Pancreas (tissue), 10 donors: Measurements from ENCODE around the gene CCDC124. TPM values are rescaled to one million over a fixed set of nuclear protein-coding genes. Genes with fewer than 3 reads are reported as not detected.

ENCODE experiments used
- ATAC-seq, 4 donors: fragments of 200-7000 bp; cut with Tn5 transposase; one replicate each; pipeline versions ENCODE4 v1.8.0 to v1.9.1; 2020; ENCODE audit warnings: mild to moderate bottlenecking in 4 of 4, moderate library complexity in 4 of 4
- DNase-seq, 6 donors: peaks; one replicate each; pipeline ENCODE4 v3.0.0-alpha.2; 2020
- FAIRE-seq: peaks from 2 replicates; lab custom pipeline; 2012; peaks lifted over from hg19 to GRCh38; lab: Jason Lieb, UNC
- H3K27ac ChIP-seq, 4 donors: fragments of 200-600 bp; sonication (generic); 1 replicate in 3 of 4; 2 replicates in 1 of 4; pipeline versions ENCODE4 v1.5.0 to v1.8.0; 2020
- H3K27me3 ChIP-seq, 4 donors: fragments of 200-600 bp; one replicate each; pipeline ENCODE4 v1.8.0; 2021
- H3K36me3 ChIP-seq, 3 donors: fragments of 200-600 bp; sonication (generic) in 1 of 3; one replicate each; pipeline versions ENCODE4 v1.5.0 to v1.8.0; 2020 to 2021
- H3K4me1 ChIP-seq, 3 donors: fragments of 200-600 bp; one replicate each; pipeline ENCODE4 v1.8.0; 2021
- H3K4me3 ChIP-seq, 4 donors: fragments of 200-600 bp; sonication (generic) in 2 of 4; one replicate each; pipeline versions ENCODE4 v1.5.0 to v1.8.0; 2020 to 2021
- H3K9me3 ChIP-seq, 4 donors: fragments of 200-600 bp; one replicate each; pipeline ENCODE4 v1.8.0; 2021
- CTCF ChIP-seq, 4 donors: fragments of 200-600 bp; sonication (generic) in 3 of 4; IDR thresholded peaks; one replicate each; pipeline versions ENCODE4 v1.5.0 to v1.8.0; 2021; ENCODE audit warnings: antibody characterized with exemption in 4 of 4
- WGBS, 2 donors: extraction: QIAGEN DNeasy Blood & Tissue Kit; methylation state at CpG; one replicate each; pipeline ENCODE4 v1.1.7; 2013; 5-methylcytosine and 5-hydroxymethylcytosine counted together
- intact Hi-C, 3 donors: fragments of 100-400 bp; cut with DNase I; formaldehyde crosslinking; loops; one replicate each; pipeline versions ENCODE4 v1.11.1 to v1.14.2; 2022
- polyA plus RNA-seq, 2 donors: library from polyadenylated mRNA; stranded (reverse); fragments of 200-250 nt; gene quantifications; one replicate each; pipeline ENCODE4 v1.2.3, GENCODE V29; 2013
- total RNA-seq, 6 donors: library from RNA; stranded (reverse); fragmentation: NEBNext Ultra II Directional in 4 of 6; extraction: Animal tissue kit (Norgen Biotek cat#: 25700) in 4 of 6; gene quantifications; one replicate each; pipeline versions ENCODE4 v1.2.1 to v1.2.4, GENCODE V29; 2021 to 2023
- donor health status: healthy with polysubstance abuse.
- donor health status: DM: no; HTN: no; CAD: no; lungs with moderate emphysema.
- donor health status: DM: no; HTN: no; CAD: no.
- donor health status: control.
- donor health status: control.
- donor health status: Bipolar disorder and iron deficiency.
- donor health status: DM: yes; HTN: yes; CAD: no.
- donor health status: DM: no; HTN: no; CAD: no.
- donor health status: DM: no; HTN: no; CAD: no.
- donor health status: DM: yes; HTN: yes; CAD: no.

Gene CCDC124
- total and polyA plus RNA-seq, 8 donors: 15.0 to 71.8 (median 32.2) TPM

- H3K27ac ChIP-seq: no peak overlapping the region
- no peak for TF ChIP-seq CTCF (IDR thresholded peaks at IDR 0.05)
- H3K27me3 ChIP-seq: peaks cover 0 to 5% (median 2%) of the 10 kb centered on the region in 4 donors
- H3K9me3 ChIP-seq: no peaks in the 10 kb centered on the region
- 5 to 8% methylated on average over 29 to 35 of the region's 35 CpGs for WGBS, 2 donors
- H3K36me3 ChIP-seq: no peaks in the 10 kb centered on the region
- no peaks in the 10 kb centered on the region for H3K4me1 ChIP-seq
- ATAC-seq (no peak), FAIRE-seq (no peak), DNase-seq (no peak)
- intact Hi-C loops: no loop called here
- H3K4me3 ChIP-seq: no peak overlapping the region
Measured at GRCh38 chr19:17967257-17968051, 34.6 kb downstream of the CCDC124 start.

GRCh38 chr19:17968362-17968761, 35.5 kb downstream of the CCDC124 start:
- H3K27me3 ChIP-seq: peaks cover 0 to 5% (median 2%) of the 10 kb centered on the region in 4 donors
- no peak for TF ChIP-seq CTCF (IDR thresholded peaks at IDR 0.05)
- no peak overlapping the region for H3K27ac ChIP-seq
- no peak for FAIRE-seq
- no peak overlapping the region for H3K4me3 ChIP-seq
- no peak for DNase-seq
- intact Hi-C loops: no loop called here
- no peaks in the 10 kb centered on the region for H3K4me1 ChIP-seq
- no peaks in the 10 kb centered on the region for H3K9me3 ChIP-seq
- 72 to 79% methylated on average over 4 of the region's 4 CpGs for WGBS, 2 donors
- H3K36me3 ChIP-seq: no peaks in the 10 kb centered on the region
- ATAC-seq: no peak

- 78 to 83% methylated on average over 19 of the region's 19 CpGs for WGBS, 2 donors
- FAIRE-seq: no peak
Measured at GRCh38 chr19:17969096-17969792, 36.4 kb downstream of the CCDC124 start.

GRCh38 chr19:17972230-17972629, 39.4 kb downstream of the CCDC124 start:
- FAIRE-seq (no peak), ATAC-seq (no peak), DNase-seq (no peak)
- no peaks in the 10 kb centered on the region for H3K4me1 ChIP-seq
- no peaks in the 10 kb centered on the region for H3K36me3 ChIP-seq
- H3K4me3 ChIP-seq: no peak overlapping the region
- no peaks in the 10 kb centered on the region for H3K9me3 ChIP-seq
- H3K27me3 ChIP-seq: peaks cover 0 to 5% (median 0%) of the 10 kb centered on the region in 4 donors
- 45 to 64% methylated on average over 1 of the region's 1 CpG for WGBS, 2 donors
- no peak overlapping the region for H3K27ac ChIP-seq
- TF ChIP-seq CTCF (IDR thresholded peaks at IDR 0.05): no peak
- intact Hi-C loops: no loop called here

More at GRCh38 chr19:17969096-17969792, 36.4 kb downstream of the CCDC124 start:
- H3K27me3 ChIP-seq: peaks cover 0 to 5% (median 0%) of the 10 kb centered on the region in 4 donors
- no peak for TF ChIP-seq CTCF (IDR thresholded peaks at IDR 0.05)
- ATAC-seq (no peak), DNase-seq (no peak)
- no peak overlapping the region for H3K4me3 ChIP-seq
- H3K27ac ChIP-seq: no peak overlapping the region
- H3K9me3 ChIP-seq: no peaks in the 10 kb centered on the region
- no peaks in the 10 kb centered on the region for H3K4me1 ChIP-seq
- no peaks in the 10 kb centered on the region for H3K36me3 ChIP-seq
- intact Hi-C loops: no loop called here
